Measurements from ENCODE around the gene LY6G6F.

LY6G6F gene

DNA sequence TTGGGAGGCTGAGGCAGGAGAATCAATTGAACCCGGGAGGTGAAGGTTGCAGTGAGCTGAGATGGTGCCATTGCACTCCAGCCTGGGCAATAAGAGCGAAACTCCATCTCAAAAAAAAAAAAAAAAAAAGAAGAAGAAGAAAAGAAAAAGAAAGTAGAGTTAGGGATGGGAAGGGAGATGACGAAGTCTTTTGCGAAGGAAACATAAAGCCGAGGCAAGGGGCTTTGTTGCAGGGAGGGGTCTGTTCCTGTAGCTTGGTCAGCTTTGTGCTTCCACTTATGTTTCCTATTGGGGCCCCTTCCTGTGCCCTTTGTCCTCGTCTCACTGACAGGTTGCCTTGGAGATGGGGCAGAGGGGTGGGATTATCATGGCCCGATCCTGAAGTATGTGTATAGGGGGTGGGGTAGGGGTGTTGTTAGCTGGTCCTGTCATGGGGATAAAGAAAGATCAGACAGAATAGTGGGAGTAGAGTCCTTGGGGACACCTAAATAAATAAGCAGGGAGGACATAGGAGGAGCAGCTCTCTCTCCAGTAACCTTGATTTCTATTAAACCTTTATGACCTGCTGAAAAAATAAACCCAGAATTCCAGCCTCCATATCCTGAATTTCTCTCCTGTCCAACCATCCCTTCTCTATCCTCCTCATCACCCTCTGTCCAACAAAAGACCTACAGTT, 30.8 kb downstream of the LY6G6F start:
- no peak for DNase-seq

DNA sequence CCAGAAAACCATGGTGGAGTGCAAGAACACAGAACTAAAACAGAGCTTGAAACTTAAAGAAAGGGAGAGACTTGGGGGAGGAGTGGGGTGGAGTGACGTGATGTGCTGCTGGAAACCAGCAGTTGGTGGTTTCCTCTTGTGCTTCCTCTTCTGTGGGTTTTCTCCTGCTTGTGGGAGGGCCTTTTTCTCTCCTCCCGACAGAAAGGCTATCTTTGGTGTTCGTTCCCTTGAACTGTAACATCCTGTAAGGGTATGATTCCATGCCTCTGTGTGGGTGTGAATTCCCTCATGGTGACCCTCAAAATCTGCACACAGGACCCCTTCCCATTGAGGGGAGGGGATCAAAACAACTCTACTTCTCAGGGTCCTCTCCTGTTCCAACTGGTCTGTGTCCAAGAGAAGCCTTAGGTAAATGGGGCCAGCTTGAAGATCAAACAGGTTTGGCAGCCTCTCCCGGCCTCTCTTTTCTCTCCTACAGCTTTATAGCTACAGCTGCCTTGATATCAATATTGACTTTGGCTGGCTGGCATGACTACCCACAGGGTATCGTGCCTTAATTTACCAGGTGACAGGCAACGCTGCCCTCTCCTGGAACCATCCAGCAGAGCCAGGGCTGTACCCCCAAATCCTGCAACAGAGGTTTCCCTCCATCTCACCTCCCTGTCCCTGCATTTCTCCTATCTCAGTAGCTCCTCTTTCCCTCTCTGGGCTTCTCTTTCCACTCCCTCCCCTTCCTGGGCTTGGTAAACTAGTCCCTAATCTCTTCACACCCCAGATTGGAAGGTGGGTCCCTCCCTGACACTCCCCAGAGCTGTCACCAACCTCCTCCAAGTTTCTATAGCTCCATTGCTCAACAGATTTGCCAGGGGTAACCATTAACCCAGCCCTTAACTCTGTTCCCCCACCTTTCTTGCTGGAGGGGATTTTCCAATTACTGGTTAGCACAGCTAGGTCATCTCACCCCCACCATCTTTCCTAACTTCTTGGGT, 31.6 kb downstream of the LY6G6F start:
- DNase-seq = peak in 4 of 51 donors; percentile 6 to 33 (median 16)

- DNase-seq = peak in 50 of 51 donors; percentile 80 to 98 (median 94)
Observed at GRCh38 chr6:31739639-31740396, 33.2 kb downstream of the LY6G6F start, which contains the start of gene MSH5. TSS of gene MSH5 (plus strand) at chr6:31740005. CDS start at chr6:31740467, 462 bp downstream.

GRCh38 chr6:31740397-31741223, 33.9 kb downstream of the LY6G6F start:
- DNase-seq = peak in 3 of 51 donors; percentile 19 to 41 (median 32)

GRCh38 chr6:31741815-31742214, 35.1 kb downstream of the LY6G6F start:
- DNase-seq = no peak

DNA sequence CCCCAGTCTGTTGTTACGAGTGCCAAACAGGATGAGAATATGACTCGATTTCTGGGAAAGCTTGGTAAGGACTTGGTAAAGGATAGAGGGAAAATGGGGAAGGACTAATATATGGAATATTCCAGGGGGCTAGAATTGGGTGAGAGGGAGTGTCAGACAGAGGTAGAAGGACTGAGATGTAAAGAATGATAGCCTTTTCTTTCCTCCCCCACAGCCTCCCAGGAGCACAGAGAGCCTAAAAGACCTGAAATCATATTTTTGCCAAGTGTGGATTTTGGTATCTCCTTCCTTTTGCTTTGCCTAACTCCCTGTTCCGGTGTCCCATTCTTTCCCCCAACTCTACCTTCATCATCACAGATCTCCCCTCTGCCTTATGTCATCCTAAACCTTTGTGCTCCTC, 36.2 kb downstream of the LY6G6F start:
- no peak for DNase-seq

DNA sequence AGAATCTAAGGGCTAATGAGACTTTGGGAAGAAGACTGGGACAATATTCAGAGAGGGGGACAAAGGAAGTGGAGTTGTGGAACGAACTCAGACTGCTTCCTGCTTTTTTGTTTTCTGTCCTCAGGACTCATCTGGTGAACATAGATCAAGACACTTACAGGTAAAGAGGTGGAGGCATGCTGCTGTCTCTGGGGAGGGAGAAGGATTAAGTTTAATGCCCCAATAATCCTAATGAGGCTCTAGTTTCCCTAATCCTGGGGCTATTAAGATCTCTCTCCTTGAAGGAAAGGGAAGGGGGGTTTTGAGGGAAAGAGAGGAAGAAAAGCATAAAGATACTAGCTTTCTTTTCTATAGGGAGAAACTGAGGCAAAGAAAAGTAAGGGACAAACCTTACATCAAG, 37.8 kb downstream of the LY6G6F start:
- no peak for DNase-seq

DNA sequence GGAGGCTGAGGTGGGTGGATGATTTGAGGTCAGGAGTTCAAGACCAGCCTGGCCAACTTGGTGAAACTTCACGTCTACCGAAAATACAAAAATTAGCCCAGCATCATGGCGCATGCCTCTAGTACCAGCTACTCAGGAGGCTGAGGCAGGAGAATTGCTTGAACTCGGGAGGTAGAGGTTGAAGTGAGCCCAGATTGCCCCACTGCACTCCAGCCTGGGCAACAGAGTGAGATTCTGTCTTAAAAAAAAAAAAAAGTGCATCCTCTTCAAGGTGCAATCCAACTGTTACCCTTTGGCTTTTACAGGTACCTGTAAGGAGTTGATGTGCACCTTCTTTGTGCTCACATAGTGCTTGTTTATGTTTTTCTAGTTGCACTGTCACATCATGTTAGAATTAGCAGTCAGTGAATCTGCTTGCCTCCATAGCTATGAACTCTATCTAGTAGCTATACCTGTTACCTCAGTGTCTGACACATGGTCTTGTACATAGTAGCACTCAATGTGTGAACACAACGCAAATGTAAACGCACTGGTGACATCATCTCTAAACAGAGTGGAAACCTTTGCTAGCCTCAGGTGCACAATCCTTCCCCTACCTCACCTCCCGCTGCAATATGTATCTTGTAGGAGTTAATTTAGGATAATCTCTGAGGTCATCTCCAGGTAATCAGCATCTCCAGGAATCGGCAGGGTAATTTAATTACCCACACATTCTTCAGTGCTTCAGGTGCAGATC, 42.8 kb downstream of the LY6G6F start:
- DNase-seq = no peak

DNA sequence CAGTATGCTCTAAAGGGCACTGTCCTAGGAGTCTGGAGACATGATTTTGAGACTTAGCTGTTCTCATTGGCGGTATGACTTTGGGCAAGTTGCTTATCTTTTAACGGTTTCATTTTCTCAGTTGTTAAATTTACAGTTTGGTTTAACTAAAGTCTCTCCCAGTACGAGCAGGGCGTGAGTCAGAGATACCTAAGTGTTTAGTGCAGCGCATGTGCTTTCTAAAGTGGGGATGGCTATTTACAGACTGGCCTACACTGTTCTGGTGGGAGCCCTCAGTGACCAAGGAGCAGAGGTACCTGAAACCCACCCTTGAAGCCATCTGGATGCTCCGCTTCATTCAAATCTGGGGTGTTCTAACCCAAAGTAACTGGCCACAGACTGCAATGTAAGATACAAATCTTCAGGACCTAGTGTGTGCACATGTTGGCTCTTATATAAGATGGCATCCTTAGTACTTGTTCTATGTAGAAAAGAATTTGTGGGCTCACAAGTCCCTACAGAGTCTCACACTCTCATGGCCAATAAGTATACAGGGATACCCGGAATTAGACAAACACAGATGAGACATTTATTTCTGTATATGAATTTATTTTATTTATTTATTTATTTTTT, 43.9 kb downstream of the LY6G6F start:
- no peak for DNase-seq

DNA sequence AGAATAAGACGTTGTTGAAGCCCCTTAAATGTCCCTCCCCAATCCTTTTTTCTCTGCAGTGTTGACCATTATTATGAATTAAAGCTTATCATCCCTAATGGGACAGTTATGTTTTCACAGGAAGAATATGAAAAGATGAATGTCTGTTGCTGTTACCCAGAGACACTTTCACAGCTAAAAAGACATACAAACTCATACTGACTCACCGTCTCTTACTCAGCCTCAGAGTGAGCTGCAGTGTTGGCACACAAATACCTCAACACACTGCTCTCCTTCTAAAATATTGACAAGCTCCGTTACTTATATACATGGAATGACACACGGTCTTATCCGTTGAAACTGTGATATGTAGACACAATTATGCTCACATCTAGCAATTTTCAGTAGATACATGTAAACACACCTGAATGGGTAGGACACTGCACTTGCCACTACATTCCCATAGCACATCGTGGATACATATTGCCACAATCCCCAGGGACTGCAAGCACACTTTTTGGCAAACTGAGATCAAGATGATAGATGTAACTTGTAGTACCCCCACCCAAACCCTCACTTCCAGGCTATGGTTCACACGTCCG, 46.2 kb downstream of the LY6G6F start:
- DNase-seq = no peak

GRCh38 chr6:31758281-31758680, 51.6 kb downstream of the LY6G6F start:
- DNase-seq = no peak

All from hypothalamus (tissue), 51 donors.